ENCODE measurements around the gene MT2A. TPM values are rescaled to one million over a fixed set of nuclear protein-coding genes. Genes with fewer than 3 reads are reported as not detected.

Gene MT2A
- total RNA-seq, 4 donors from 2014 or later: 68.8 to 459 (median 89.3) TPM

GRCh38 chr16:56589141-56590039 is 19.0 kb upstream of the MT2A start, which contains the start of gene MT3:
TSS of gene MT3 (plus strand) at chr16:56589528. CDS start at chr16:56589591, 63 bp downstream.
- DNase-seq: peak; percentile 38
- 7 to 38% methylated on average over 8 to 86 of the region's 87 CpGs for WGBS, 2 donors (ENCODE audit: low coverage in 1 of 2)
- no peaks in the 10 kb centered on the region for H3K9me3 ChIP-seq
- H3K36me3 ChIP-seq: no peaks in the 10 kb centered on the region
- TF ChIP-seq EP300 (IDR thresholded peaks at IDR 0.05; ENCODE audit: low read depth): no peak
- no peak for TF ChIP-seq CTCF (IDR thresholded peaks at IDR 0.05)
- peak within 1 kb of the TSS in 3 of 4 donors; percentile 9 to 53 (median 41) for H3K4me3 ChIP-seq
- H3K4me1 ChIP-seq: peaks cover 0 to 13% (median 11%) of the 10 kb centered on the region in 4 donors
- intact Hi-C loops (cut with DNase I; ENCODE audit: low total_unique reads) (no loop called here), in situ Hi-C loops (cut with MboI; ENCODE audit: low pct_ligation_motif_present in 1 of 4, low pct_unique_long_range_greater_than_20kb in 1 of 4, low sequenced_read_pairs in 3 of 4) (loop anchor here in 1 of 4 donors (10.0 kb wide), 1 partner anchor 115 kb away; no protein-coding TSS in a partner anchor)
- peaks cover 39% of the 10 kb centered on the region for H3K27me3 ChIP-seq
- H3K27ac ChIP-seq: no peak within 1 kb of the TSS

- H3K36me3 ChIP-seq: no peaks in the 10 kb centered on the region
- peaks cover 39% of the 10 kb centered on the region for H3K27me3 ChIP-seq
- peaks cover 0 to 13% (median 11%) of the 10 kb centered on the region in 4 donors for H3K4me1 ChIP-seq
- TF ChIP-seq CTCF (IDR thresholded peaks at IDR 0.05): no peak
- TF ChIP-seq POLR2AphosphoS5 (IDR thresholded peaks at IDR 0.05): no peak
- no peak for TF ChIP-seq EP300 (IDR thresholded peaks at IDR 0.05; ENCODE audit: low read depth)
- no peak for TF ChIP-seq POLR2A (IDR thresholded peaks at IDR 0.05)
- no peak for DNase-seq
- no peaks in the 10 kb centered on the region for H3K9me3 ChIP-seq
- no peak overlapping the region for H3K27ac ChIP-seq
- H3K4me3 ChIP-seq: no peak overlapping the region
- 42 to 51% methylated on average over 2 to 4 of the region's 4 CpGs for WGBS, 2 donors (ENCODE audit: low coverage in 1 of 2)
- in situ Hi-C loops (cut with MboI; ENCODE audit: low pct_ligation_motif_present in 1 of 4, low pct_unique_long_range_greater_than_20kb in 1 of 4, low sequenced_read_pairs in 3 of 4): no loop called here
- intact Hi-C loops (cut with DNase I; ENCODE audit: low total_unique reads): no loop called here
Measured at GRCh38 chr16:56591377-56592060, 16.9 kb upstream of the MT2A start.

GRCh38 chr16:56593573-56594291 is 14.7 kb upstream of the MT2A start:
- Histone ChIP-seq H3K36me3 (no peaks in the 10 kb centered on the region), H3K27me3 (peaks cover 21% of the 10 kb centered on the region), H3K9me3 (no peaks in the 10 kb centered on the region), H3K27ac (no peak overlapping the region), H3K4me1 (peaks cover 0 to 13% (median 11%) of the 10 kb centered on the region in 4 donors), H3K4me3 (no peak overlapping the region)
- in situ Hi-C loops (cut with MboI; ENCODE audit: low pct_ligation_motif_present in 1 of 4, low pct_unique_long_range_greater_than_20kb in 1 of 4, low sequenced_read_pairs in 3 of 4): no loop called here
- WGBS, 2 donors (ENCODE audit: low coverage in 1 of 2): 73 to 91% methylated on average over 4 to 6 of the region's 6 CpGs
- intact Hi-C loops (cut with DNase I; ENCODE audit: low total_unique reads): no loop called here
- no peak for DNase-seq
- TF ChIP-seq POLR2A (IDR thresholded peaks at IDR 0.05): no peak
- TF ChIP-seq POLR2AphosphoS5 (IDR thresholded peaks at IDR 0.05): no peak
- TF ChIP-seq CTCF (IDR thresholded peaks at IDR 0.05): no peak
- no peak for TF ChIP-seq EP300 (IDR thresholded peaks at IDR 0.05; ENCODE audit: low read depth)

GRCh38 chr16:56594292-56594619 is 14.1 kb upstream of the MT2A start:
- Histone ChIP-seq H3K4me3 (no peak overlapping the region), H3K4me1 (peaks cover 0 to 10% (median 7%) of the 10 kb centered on the region in 4 donors), H3K27ac (no peak overlapping the region), H3K27me3 (peaks cover 16% of the 10 kb centered on the region), H3K9me3 (no peaks in the 10 kb centered on the region), H3K36me3 (no peaks in the 10 kb centered on the region)
- 89 to 100% methylated on average over 3 to 5 of the region's 5 CpGs for WGBS, 2 donors (ENCODE audit: low coverage in 1 of 2)
- TF ChIP-seq POLR2AphosphoS5 (IDR thresholded peaks at IDR 0.05) (no peak), EP300 (IDR thresholded peaks at IDR 0.05; ENCODE audit: low read depth) (no peak), CTCF (IDR thresholded peaks at IDR 0.05) (no peak), POLR2A (IDR thresholded peaks at IDR 0.05) (no peak)
- in situ Hi-C loops (cut with MboI; ENCODE audit: low pct_ligation_motif_present in 1 of 4, low pct_unique_long_range_greater_than_20kb in 1 of 4, low sequenced_read_pairs in 3 of 4): no loop called here
- no peak for DNase-seq
- intact Hi-C loops (cut with DNase I; ENCODE audit: low total_unique reads): no loop called here

Measured in transverse colon (tissue), 4 donors.